RKO (cell line): ENCODE measurements around the gene POLA1.

Experiments
- DNase-seq: peaks from one replicate; pipeline ENCODE4 v3.0.0-alpha.2; 2016; ENCODE audit warnings: low spot score

Gene POLA1

DNA sequence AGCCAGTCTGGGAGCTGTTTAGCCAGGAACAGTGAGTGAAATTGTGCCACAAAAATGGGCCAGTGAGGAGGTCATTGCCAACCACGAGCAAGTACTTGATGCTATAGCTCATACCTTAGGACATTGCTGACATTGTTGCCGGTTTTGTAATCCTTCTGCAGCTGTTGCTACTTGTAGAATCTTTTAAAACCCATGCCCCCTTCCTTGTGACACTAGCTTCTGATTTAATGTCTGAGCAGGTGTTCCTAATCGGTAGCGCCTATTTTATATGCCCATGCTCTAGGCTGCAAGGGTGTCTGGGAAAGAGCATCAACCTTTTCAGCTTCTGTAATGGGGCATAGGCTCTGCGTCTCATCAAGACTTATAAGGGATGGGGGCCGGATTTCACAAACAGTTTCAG, 2.6 kb downstream of the POLA1 start:
- no peak for DNase-seq

DNA sequence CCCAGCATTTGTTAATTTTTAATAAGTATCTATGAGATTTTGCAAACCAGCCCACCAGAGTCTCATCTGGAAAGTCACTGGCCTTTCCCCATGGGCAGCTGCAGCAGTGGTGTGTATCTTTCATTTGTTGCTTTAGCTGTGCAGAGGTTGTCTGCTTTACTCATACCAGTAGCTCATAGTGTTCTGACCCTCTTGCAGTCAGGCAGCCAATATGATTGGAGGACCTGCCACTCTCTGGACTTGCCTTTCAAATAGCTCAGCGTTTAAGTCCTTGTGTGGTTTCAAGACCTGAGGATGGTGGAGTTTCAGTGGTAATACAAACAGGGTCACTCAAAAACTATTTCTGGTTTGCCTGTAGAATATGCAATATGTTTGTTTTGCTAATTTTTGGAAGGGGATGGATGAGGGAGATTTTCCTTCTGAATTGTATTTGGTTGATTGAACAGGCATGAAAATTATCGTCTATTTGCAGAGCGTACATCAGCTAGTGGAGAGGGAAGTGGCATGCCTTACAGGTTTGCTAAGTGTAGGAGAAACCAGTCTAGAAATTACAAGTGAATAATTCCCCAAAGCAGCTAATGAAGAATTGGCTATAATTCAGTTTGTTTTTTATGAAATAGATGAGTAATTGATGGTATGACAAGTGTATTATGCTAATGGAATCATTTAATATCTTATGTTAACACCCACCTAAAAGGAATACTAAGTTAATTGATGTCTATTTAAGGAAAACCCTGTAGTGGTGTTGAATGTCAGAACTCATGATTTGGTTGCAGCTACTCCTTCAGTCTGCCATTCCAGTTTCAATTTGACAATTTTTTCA, 8.9 kb downstream of the POLA1 start:
- DNase-seq: no peak

DNA sequence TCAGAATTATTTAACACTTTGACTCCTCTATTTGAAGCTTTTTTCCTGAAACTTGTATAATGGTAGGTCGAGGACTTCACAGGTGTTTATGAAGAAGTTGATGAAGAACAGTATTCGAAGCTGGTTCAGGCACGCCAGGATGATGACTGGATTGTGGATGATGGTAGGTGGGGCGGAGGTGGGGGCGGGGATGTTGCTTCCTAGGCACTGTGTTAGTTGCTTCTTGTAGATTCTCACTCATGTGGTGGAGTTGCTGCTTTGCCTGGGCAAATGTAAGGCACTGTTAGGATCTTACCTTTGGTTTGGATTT, 9.4 kb downstream of the POLA1 start:
- DNase-seq: no peak

DNA sequence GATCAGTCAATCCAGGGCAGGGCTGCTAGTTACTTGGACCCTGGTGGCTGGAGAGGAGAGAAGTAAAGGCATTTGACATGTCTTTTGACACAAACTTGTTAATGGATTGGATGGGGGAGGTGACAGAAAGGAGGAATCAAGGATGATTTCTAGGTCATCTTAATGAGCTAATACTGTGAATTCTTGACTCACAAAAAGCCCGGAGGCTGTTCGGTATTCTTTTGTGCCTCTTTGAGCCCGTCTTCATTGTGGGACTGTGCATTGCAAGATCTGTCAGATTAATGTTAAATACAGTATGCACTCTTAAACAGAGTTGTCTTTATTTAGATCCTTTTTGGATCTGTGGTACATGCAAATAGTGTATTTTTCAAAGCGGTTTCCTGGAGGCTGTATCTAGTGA, 25.1 kb downstream of the POLA1 start:
- DNase-seq: no peak

DNA sequence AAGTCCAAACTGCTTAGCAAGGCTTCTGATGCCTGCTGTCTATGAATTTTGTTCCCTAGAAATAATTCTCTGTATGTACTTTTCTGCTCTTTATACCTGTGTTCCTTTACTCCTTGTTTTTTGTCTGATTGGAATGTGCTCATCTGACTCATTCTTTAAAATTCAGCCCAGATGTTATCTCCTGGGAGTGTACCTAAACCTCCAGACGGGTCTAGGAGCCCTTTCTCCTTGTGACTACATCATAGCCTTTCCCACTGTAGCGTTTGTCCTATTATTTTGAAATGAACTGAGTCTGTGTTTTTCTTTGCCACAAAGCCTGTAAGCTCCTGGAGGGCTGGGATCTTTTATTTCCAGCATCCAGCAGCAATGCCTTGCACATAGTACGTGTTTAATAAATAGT, 26.3 kb downstream of the POLA1 start:
- DNase-seq: no peak

DNA sequence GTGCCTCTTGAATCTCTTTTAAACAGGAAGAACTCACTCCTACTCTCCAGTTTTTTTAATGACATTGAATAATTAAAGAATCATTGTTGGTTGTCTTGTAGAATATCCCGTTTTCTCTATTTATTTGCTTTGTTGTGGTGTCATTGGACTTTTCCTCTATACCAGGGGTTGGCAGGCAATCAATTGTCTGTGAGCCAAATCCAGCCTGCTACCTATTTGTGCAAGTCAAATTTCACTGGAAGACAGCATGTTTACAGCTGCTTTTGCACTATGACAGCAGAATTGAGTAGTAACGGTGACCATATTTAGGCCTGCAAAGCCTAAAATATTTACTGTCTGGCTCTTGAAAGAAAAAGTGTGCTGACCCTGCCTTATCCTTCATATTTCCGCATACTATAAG, 34.8 kb downstream of the POLA1 start:
- DNase-seq: no peak

GRCh38 chrX:24732766-24733500, 39.2 kb downstream of the POLA1 start:
- DNase-seq: no peak

- DNase-seq: no peak
These were observed 47.6 kb downstream of the POLA1 start for GRCh38 chrX:24741330-24741729.

DNA sequence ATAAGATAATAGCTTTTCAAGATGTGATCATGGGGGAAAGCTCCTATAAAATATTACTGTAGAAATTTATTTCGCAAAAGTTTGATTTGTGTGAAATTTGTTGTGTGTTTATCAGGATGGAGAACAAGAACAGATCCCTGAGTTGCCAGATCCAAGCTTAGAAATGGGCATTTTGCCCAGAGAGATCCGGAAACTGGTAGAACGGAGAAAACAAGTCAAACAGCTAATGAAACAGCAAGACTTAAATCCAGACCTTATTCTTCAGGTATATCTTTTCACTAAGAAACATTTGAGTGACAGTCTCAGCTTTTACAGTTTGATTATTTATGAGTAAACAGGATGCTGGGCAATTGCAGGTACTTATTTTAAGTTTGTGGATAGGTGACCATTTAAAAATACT, 54.5 kb downstream of the POLA1 start:
- DNase-seq: no peak

DNA sequence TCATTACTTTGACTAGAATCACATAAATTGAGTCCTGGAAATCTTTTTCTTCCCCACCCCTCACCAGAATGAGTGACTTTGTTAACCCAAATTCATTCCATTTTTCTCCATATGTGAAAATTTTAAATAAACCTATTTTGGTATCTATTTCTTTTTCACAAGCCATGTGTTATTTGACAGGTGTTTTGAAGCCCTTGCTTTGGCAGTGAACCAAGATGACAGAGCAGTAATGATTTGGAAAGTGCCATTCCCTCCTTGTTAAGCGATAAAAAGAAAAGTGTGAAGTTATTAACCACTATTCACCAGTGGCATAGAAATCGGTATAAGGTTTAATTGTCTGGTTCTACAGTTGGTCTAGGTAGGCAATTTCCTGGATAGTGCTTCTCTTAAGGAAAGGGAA, 66.1 kb downstream of the POLA1 start:
- no peak for DNase-seq

GRCh38 chrX:24760363-24761000, 66.8 kb downstream of the POLA1 start:
- DNase-seq: no peak

DNA sequence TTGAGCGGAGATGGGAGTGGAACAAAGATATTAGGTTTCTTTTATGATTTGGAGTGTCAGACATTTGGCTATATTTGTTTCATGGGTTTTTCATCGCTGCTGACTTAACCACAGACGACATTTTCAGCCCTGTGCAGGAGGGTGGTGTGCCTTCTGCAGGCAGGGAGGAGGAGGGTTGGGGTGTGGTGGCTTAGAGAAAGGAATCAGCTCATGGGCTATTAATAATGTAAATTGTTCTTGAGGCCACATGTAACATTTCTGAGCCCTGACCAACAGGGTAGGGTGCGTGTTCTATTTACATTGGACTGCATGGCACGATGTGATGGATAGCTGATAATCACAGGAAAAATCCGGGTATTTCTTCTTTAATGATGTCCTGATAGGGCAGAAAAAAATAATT, 67.6 kb downstream of the POLA1 start:
- no peak for DNase-seq

DNA sequence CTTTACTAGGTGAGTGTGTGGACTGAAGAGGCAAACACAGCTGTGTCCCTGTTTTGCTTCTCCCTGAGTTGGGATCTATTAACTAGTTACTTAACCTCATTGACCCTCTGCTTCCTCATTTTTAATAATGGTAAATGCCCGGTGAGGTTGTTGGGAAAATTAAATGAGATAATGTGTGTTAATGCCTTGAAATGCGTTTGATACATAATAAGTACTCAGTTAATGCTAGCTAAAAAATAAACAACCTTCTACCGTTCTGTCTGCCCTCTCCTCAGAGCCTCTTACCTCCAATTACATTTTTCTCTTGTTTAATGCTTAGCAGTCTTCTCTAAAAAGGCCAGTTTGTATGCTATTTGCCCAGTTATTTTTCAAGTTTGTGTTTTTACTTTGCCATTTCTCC, 70.3 kb downstream of the POLA1 start:
- DNase-seq: no peak

DNA sequence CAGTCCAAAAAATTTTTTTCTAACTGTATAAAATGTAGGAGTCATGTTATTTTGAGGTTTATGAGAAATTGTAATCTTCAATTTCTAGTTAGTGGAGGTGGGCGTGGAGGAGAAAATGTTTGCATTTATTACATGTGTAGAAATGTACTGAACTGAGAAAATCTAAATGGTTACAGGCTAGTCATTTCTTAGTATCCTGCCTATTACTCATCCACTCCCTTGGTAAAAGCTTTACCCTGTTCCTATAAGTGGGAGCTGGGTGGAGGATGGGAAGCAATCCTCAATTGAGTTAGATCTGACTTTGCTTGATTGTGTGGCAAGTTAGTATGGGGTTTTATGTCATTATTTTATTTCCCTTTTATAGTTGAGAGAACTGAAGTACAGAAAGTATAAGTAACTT, 73.8 kb downstream of the POLA1 start:
- peak; percentile 7 for DNase-seq

DNA sequence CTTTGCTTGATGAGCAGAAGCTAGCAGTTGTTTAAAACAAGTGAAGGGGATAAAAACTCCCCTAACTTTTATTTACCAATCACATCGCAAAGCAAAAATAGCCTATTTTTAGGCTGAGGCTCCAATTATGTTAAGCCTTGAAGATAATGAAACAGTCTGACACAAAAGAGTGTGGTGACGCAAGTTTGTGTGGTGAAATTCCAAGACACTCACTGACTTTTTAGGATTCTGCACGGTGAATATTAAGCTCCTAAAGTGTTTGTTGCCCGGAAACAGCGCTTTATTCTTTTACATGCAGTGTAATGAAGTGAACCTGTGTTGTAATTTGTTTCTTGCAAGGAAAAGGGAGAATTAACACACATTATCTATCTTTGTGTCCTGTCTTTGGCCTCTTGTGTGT, 74.8 kb downstream of the POLA1 start:
- no peak for DNase-seq

DNA sequence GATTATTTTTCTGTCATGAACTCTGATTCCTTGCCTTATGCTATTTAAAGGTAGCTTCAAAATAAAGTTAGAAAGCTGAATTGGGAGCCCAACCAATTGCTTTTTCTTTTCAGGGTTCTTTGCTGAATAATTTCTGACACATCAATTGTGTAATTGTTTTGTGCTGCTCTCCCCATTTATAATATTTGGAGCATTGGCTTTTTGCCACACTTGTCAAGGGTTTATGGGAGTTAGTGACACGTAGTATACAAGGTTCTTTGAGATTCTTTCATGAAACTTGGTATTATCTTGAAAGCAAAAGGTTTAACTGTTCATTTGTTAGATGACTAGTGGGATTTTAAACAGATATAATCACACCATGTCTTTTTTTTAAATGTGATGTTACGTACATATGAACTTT, 80.9 kb downstream of the POLA1 start:
- DNase-seq: no peak

GRCh38 chrX:24775891-24776290, 82.2 kb downstream of the POLA1 start:
- DNase-seq: no peak

- no peak for DNase-seq
These were observed 83.9 kb downstream of the POLA1 start for GRCh38 chrX:24777660-24778059.

DNA sequence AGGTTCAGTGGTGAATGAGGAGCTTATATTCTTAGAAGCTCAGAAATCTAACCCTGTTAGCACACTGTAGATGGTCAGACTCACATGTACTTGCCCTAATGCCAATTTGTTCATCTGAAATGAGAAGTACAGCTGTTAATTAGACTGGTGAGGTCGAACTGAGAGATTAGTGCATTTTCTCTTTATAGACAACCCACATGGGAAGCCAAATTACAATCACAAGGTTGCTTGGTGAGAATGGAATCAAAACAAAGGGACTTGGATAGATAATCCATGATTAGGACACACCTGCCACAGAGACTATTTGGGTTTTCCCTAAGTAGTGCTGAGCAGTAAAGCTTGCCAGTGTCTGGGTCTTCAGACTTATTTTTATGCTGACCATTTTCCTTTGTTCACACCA, 88.3 kb downstream of the POLA1 start:
- no peak for DNase-seq

GRCh38 chrX:24789047-24789446, 95.3 kb downstream of the POLA1 start:
- no peak for DNase-seq

DNA sequence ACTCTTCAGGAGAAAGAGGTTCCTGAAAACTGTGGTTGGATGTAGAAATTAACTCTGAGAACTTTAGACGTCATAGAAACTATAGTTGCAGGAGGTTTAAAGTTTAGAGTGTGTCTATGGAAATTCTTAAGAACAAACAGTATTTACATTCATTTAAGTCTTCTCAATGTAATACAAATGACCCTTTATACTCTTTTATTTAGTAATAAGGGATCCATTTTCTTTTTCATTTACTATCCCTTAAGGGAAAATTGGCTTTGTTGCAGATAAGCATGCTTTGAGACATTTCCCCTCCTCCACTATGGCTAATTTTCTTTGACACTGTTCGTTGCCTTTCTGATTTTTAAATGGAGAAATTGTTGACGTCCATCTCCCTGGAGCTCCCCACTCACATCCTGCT, 96.4 kb downstream of the POLA1 start:
- DNase-seq: no peak

GRCh38 chrX:24796204-24796603, 102.5 kb downstream of the POLA1 start:
- DNase-seq: no peak

GRCh38 chrX:24799078-24799477, 105.4 kb downstream of the POLA1 start:
- no peak for DNase-seq
